Calu3 (cell line): ENCODE measurements around the gene COX6B1. TPM values are rescaled to one million over a fixed set of nuclear protein-coding genes. Genes with fewer than 3 reads are reported as not detected.
A peak's percentile ranks its signal among the peaks of the same experiment; 100 is the strongest.

ENCODE experiments used
- BruUV-seq: library from RNA; stranded (reverse); fragments of 400-500 nt; replicated peaks from 2 replicates; lab custom pipeline; 2021; lab: Mats Ljungman, UMichigan
- CTCF ChIA-PET: fragments of 300-600 bp; sonication (Branson Sonifier 250); formaldehyde crosslinking; loops from one replicate; lab custom pipeline; 2022; ENCODE audit warnings: antibody characterized with exemption; lab: Charles Lee
- DNase-seq: peaks from one replicate; pipeline ENCODE4 v3.0.0; 2022
- H3K27ac Mint-ChIP-seq: one replicate; pipeline ENCODE4 v1.8.0; 2022; ENCODE audit warnings: mixed read lengths; ENCODE audit not compliant: unreplicated experiment
- H3K27me3 Mint-ChIP-seq: one replicate; pipeline ENCODE4 v1.8.0; 2022; ENCODE audit warnings: mixed read lengths; ENCODE audit not compliant: unreplicated experiment
- H3K36me3 Mint-ChIP-seq: one replicate; pipeline ENCODE4 v1.8.0; 2022; ENCODE audit warnings: mild to moderate bottlenecking, moderate library complexity, mixed read lengths; ENCODE audit not compliant: insufficient read depth, unreplicated experiment
- H3K4me1 Mint-ChIP-seq: one replicate; pipeline ENCODE4 v1.8.0; 2022; ENCODE audit warnings: mild to moderate bottlenecking, low read depth, mixed read lengths; ENCODE audit not compliant: unreplicated experiment
- H3K4me3 Mint-ChIP-seq: one replicate; pipeline ENCODE4 v1.8.0; 2022; ENCODE audit warnings: mild to moderate bottlenecking, low read depth, moderate library complexity, mixed read lengths; ENCODE audit not compliant: unreplicated experiment
- H3K9me3 Mint-ChIP-seq: one replicate; pipeline ENCODE4 v1.8.0; 2022; ENCODE audit warnings: low read depth, mixed read lengths; ENCODE audit not compliant: unreplicated experiment
- CTCF ChIP-seq: fragments of 200-600 bp; IDR thresholded peaks from one replicate; pipeline ENCODE4 v1.8.0; 2022; ENCODE audit warnings: antibody characterized with exemption; ENCODE audit not compliant: unreplicated experiment
- intact Hi-C: fragments of 100-400 bp; cut with micrococcal nuclease; formaldehyde crosslinking; loops from one replicate; pipeline ENCODE4 v1.10.0; 2022; ENCODE audit not compliant: unreplicated experiment
- total RNA-seq: library from RNA; stranded (reverse); gene quantifications from 2 replicates; pipeline ENCODE4 v1.2.3, GENCODE V29; 2022

The COX6B1 gene
- total RNA-seq, 1 experiment from 2014 or later: 497 TPM

GRCh38 chr19:35692010-35692409, 43.9 kb downstream of the COX6B1 start:
- peak overlapping the region; percentile 9 for H3K4me3 Mint-ChIP-seq
- CTCF ChIA-PET: interaction anchor here (0.7 to 1.0 kb wide), 5 partner anchors 10 to 518 kb away, joined by 3 to 5 read pairs (median 4); partner anchors contain the start of gene KMT2B
- no peak for TF ChIP-seq CTCF
- BruUV-seq: no TSS peak
- DNase-seq: peak; percentile 70
- H3K36me3 Mint-ChIP-seq: no peaks in the 10 kb centered on the region
- intact Hi-C loops: loop anchor here (2.0 to 5.0 kb wide), 2 partner anchors 125 to 137 kb away; no protein-coding TSS in a partner anchor
- peaks cover 8% of the 10 kb centered on the region for H3K4me1 Mint-ChIP-seq
- no peak overlapping the region for H3K27ac Mint-ChIP-seq
- no peaks in the 10 kb centered on the region for H3K27me3 Mint-ChIP-seq
- no peaks in the 10 kb centered on the region for H3K9me3 Mint-ChIP-seq

- Mint-ChIP-seq H3K4me1 (peaks cover 8% of the 10 kb centered on the region), H3K4me3 (no peak overlapping the region), H3K36me3 (no peaks in the 10 kb centered on the region), H3K9me3 (no peaks in the 10 kb centered on the region), H3K27me3 (no peaks in the 10 kb centered on the region), H3K27ac (no peak overlapping the region)
- TF ChIP-seq CTCF: no peak
- DNase-seq: no peak
- no TSS peak for BruUV-seq
- CTCF ChIA-PET: interaction anchor here (0.9 to 1.2 kb wide), 2 partner anchors 18 to 137 kb away, joined by 3 to 6 read pairs; no protein-coding TSS in a partner anchor
- intact Hi-C loops: loop anchor here (1.0 to 5.0 kb wide), 3 partner anchors 124 to 238 kb away; no protein-coding TSS in a partner anchor
Measured at GRCh38 chr19:35693422-35693821, 45.3 kb downstream of the COX6B1 start.

GRCh38 chr19:35693835-35694599, 45.9 kb downstream of the COX6B1 start:
- no TSS peak for BruUV-seq
- peaks cover 8% of the 10 kb centered on the region for H3K4me1 Mint-ChIP-seq
- intact Hi-C loops: loop anchor here (1.0 to 5.0 kb wide), 4 partner anchors 23 to 237 kb away; no protein-coding TSS in a partner anchor
- no peaks in the 10 kb centered on the region for H3K36me3 Mint-ChIP-seq
- H3K27me3 Mint-ChIP-seq: no peaks in the 10 kb centered on the region
- H3K9me3 Mint-ChIP-seq: no peaks in the 10 kb centered on the region
- H3K4me3 Mint-ChIP-seq: no peak overlapping the region
- DNase-seq: peak; percentile 94
- no peak overlapping the region for H3K27ac Mint-ChIP-seq
- CTCF ChIA-PET: interaction anchor here (0.6 to 1.2 kb wide), 5 partner anchors 8 to 129 kb away, joined by 3 to 7 read pairs (median 4); no protein-coding TSS in a partner anchor
- peak; percentile 99 for TF ChIP-seq CTCF

- no peak for TF ChIP-seq CTCF
- Mint-ChIP-seq H3K27me3 (no peaks in the 10 kb centered on the region), H3K4me3 (no peak overlapping the region), H3K9me3 (no peaks in the 10 kb centered on the region), H3K4me1 (peaks cover 8% of the 10 kb centered on the region), H3K27ac (no peak overlapping the region), H3K36me3 (no peaks in the 10 kb centered on the region)
- no TSS peak for BruUV-seq
- intact Hi-C loops: no loop called here
- CTCF ChIA-PET: no interaction called here
- DNase-seq: no peak
Measured at GRCh38 chr19:35695895-35696422, 47.8 kb downstream of the COX6B1 start.
